DMS 273 (cell line): ENCODE results near the gene CCDC27.
A peak's percentile ranks its signal among the peaks of the same experiment; 100 is the strongest.

Source experiments
- DNase-seq: peaks from one replicate; lab custom pipeline; 2025; ENCODE audit not compliant: unreplicated experiment; lab: John Stamatoyannopoulos, UW

The CCDC27 gene

GRCh38 chr1:3750741-3751140 is 1.5 kb upstream of the CCDC27 start:
- no peak for DNase-seq

GRCh38 chr1:3753656-3754454 is 1.6 kb downstream of the CCDC27 start:
- DNase-seq: no peak

- DNase-seq: no peak
These were observed 4.1 kb downstream of the CCDC27 start for GRCh38 chr1:3756394-3756793.

GRCh38 chr1:3759164-3759563 is 6.9 kb downstream of the CCDC27 start:
- DNase-seq: no peak

GRCh38 chr1:3759796-3760195 is 7.5 kb downstream of the CCDC27 start:
- no peak for DNase-seq

- DNase-seq: no peak
These were observed 9.2 kb downstream of the CCDC27 start for GRCh38 chr1:3761296-3762010.

GRCh38 chr1:3762151-3762872 is 10.1 kb downstream of the CCDC27 start:
- DNase-seq: no peak

GRCh38 chr1:3762873-3763228 is 10.6 kb downstream of the CCDC27 start:
- no peak for DNase-seq

GRCh38 chr1:3763351-3764125 is 11.3 kb downstream of the CCDC27 start:
- no peak for DNase-seq

- no peak for DNase-seq
These were observed 15.2 kb downstream of the CCDC27 start for GRCh38 chr1:3767328-3767925.

GRCh38 chr1:3768811-3769390 is 16.7 kb downstream of the CCDC27 start:
- no peak for DNase-seq

GRCh38 chr1:3770047-3770765 is 18.0 kb downstream of the CCDC27 start:
- no peak for DNase-seq

- peak; percentile 29 for DNase-seq
These were observed 19.1 kb downstream of the CCDC27 start for GRCh38 chr1:3771108-3772026.

GRCh38 chr1:3772027-3772714 is 19.9 kb downstream of the CCDC27 start:
- peak; percentile 81 for DNase-seq

GRCh38 chr1:3772715-3773571 is 20.7 kb downstream of the CCDC27 start, which contains the start of gene SMIM1:
Gene SMIM1, plus strand, starts transcription at chr1:3772749. Its CDS starts 2,625 bp downstream, at chr1:3775374.
- DNase-seq: peak; percentile 43

- peak; percentile 43 for DNase-seq
These were observed 21.5 kb downstream of the CCDC27 start for GRCh38 chr1:3773572-3774275.
